HepG2 (cell line): Measurements from ENCODE around the gene MAN2A1.
"Not testable (repeated sequence)": the region's sequence is repeated elsewhere in the genome, so short reads cannot be mapped to it uniquely, and the experiment has no call there.

ENCODE experiments used
- BRCA1 ChIP-seq: sonication (generic); formaldehyde crosslinking; IDR thresholded peaks from 2 replicates; pipeline ENCODE4 v1.4.0; 2020; ENCODE audit warnings: missing genetic modification reagents
- CEBPG ChIP-seq: IDR thresholded peaks from 2 replicates; pipeline ENCODE4 v1.6.1; 2016
- ELK4 ChIP-seq: sonication (generic); formaldehyde crosslinking; IDR thresholded peaks from 2 replicates; pipeline ENCODE4 v1.9.0; 2021; ENCODE audit warnings: missing genetic modification reagents, borderline replicate concordance
- GLI4 ChIP-seq: sonication (generic); formaldehyde crosslinking; IDR thresholded peaks from 2 replicates; pipeline ENCODE4 v1.5.1; 2020; ENCODE audit warnings: missing genetic modification reagents, mild to moderate bottlenecking, moderate library complexity, borderline replicate concordance
- LRRFIP1 ChIP-seq: sonication (generic); formaldehyde crosslinking; conservative IDR thresholded peaks from 2 replicates; pipeline ENCODE4 v1.4.0; 2020; ENCODE audit warnings: missing genetic modification reagents
- NFE2L2 ChIP-seq: fragments of 150-350 bp; IDR thresholded peaks from 2 replicates; pipeline ENCODE4 v1.6.1; 2014; ENCODE audit warnings: low read length
- REPIN1 ChIP-seq: sonication (generic); formaldehyde crosslinking; IDR thresholded peaks from 2 replicates; pipeline ENCODE4 v1.8.0; 2022; ENCODE audit warnings: missing genetic modification reagents, low read depth, mild to moderate bottlenecking, borderline replicate concordance
- ZKSCAN1 ChIP-seq: fragments of 150-350 bp; IDR thresholded peaks from 2 replicates; pipeline ENCODE4 v1.6.1; 2014; ENCODE audit warnings: low read length
- ZNF761 ChIP-seq: sonication (generic); formaldehyde crosslinking; conservative IDR thresholded peaks from 2 replicates; pipeline ENCODE4 v1.4.0; 2020; ENCODE audit warnings: mild to moderate bottlenecking, missing genetic modification reagents
- ZNF777 ChIP-seq: sonication (generic); formaldehyde crosslinking; IDR thresholded peaks from 2 replicates; pipeline ENCODE4 v1.4.0; 2020; ENCODE audit warnings: missing genetic modification reagents
- TF ChIP-seq, protein P1 (sequence below): sonication (generic); formaldehyde crosslinking; IDR thresholded peaks from 2 replicates; pipeline ENCODE4 v1.8.0; 2022; ENCODE audit warnings: missing genetic modification reagents, mild to moderate bottlenecking, moderate library complexity, borderline replicate concordance

DNA sequence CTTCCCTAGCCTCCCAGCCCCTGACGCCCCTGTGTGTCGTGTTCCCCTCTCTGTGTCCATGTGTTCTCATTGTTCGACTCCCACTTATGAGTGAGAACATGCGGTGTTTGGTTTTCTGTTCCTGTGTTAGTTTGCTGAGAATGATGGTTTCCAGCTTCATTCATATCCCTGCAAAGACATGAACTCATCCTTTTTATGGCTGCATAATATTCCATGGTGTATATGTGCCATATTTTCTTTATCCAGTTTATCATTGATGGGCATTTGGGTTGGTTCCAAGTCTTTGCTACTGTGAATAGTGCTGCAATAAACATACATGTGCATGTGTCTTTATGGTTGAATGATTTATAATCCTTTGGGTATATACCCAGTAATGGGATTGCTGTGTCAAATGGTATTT lies 70.4 kb downstream of the MAN2A1 start:
- not testable (repeated sequence) for TF ChIP-seq CEBPG; LRRFIP1 (CRISPR knock-in tag); BRCA1 (CRISPR knock-in tag); ZNF761 (CRISPR knock-in tag); GLI4 (CRISPR knock-in tag); REPIN1 (CRISPR knock-in tag); ZKSCAN1; ELK4 (CRISPR knock-in tag); NFE2L2; ZNF777 (CRISPR knock-in tag)
- TF ChIP-seq, protein P1, sequence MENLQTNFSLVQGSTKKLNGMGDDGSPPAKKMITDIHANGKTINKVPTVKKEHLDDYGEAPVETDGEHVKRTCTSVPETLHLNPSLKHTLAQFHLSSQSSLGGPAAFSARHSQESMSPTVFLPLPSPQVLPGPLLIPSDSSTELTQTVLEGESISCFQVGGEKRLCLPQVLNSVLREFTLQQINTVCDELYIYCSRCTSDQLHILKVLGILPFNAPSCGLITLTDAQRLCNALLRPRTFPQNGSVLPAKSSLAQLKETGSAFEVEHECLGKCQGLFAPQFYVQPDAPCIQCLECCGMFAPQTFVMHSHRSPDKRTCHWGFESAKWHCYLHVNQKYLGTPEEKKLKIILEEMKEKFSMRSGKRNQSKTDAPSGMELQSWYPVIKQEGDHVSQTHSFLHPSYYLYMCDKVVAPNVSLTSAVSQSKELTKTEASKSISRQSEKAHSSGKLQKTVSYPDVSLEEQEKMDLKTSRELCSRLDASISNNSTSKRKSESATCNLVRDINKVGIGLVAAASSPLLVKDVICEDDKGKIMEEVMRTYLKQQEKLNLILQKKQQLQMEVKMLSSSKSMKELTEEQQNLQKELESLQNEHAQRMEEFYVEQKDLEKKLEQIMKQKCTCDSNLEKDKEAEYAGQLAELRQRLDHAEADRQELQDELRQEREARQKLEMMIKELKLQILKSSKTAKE (CRISPR knock-in tag) = not testable (repeated sequence)
